Activated T-helper 2 cell treated with anti-CD3 and anti-CD28 coated beads, Interferon-gamma antibody, Interleukin-2, Interleukin-4, amounts not matched to agents 10 μg/mL and 5 μg/mL and 100 μg/mL, durations not matched to agents 14 hours and 24 hours and 36 hours (primary cell): ENCODE data around the gene ADCY9. TPM values are rescaled to one million over a fixed set of nuclear protein-coding genes. Genes with fewer than 3 reads are reported as not detected.
"Not testable (repeated sequence)": the region's sequence is repeated elsewhere in the genome, so short reads cannot be mapped to it uniquely, and the experiment has no call there.

Experiments used
- DNase-seq: peaks from one replicate; pipeline ENCODE4 v3.0.0; 2021; ENCODE audit warnings: low spot score
- H3K27ac Mint-ChIP-seq: one replicate; pipeline ENCODE4 v1.8.0; 2021; ENCODE audit warnings: mixed read lengths
- H3K27me3 Mint-ChIP-seq: one replicate; pipeline ENCODE4 v1.8.0; 2021; ENCODE audit warnings: low read depth, mixed read lengths
- H3K36me3 Mint-ChIP-seq: one replicate; pipeline ENCODE4 v1.8.0; 2021; ENCODE audit warnings: low read depth, mixed read lengths
- H3K4me1 Mint-ChIP-seq: one replicate; pipeline ENCODE4 v1.8.0; 2021; ENCODE audit warnings: low read depth, mixed read lengths
- H3K4me3 Mint-ChIP-seq: one replicate; pipeline ENCODE4 v1.8.0; 2021; ENCODE audit warnings: low read depth, mild to moderate bottlenecking, moderate library complexity, mixed read lengths
- H3K9me3 Mint-ChIP-seq: one replicate; pipeline ENCODE4 v1.8.0; 2021; ENCODE audit warnings: mixed read lengths
- intact Hi-C: fragments of 100-400 bp; cut with micrococcal nuclease; formaldehyde crosslinking; loops from one replicate; pipeline ENCODE4 v1.15.1; 2023
- total RNA-seq: library from RNA; stranded (reverse); gene quantifications from 2 replicates; pipeline ENCODE4 v1.2.3, GENCODE V29; 2022

The ADCY9 gene
- total RNA-seq, 1 donor from 2014 or later: 7.7 TPM

- DNase-seq: no peak
- H3K4me1 Mint-ChIP-seq: peaks cover 3% of the 10 kb centered on the region
- no peaks in the 10 kb centered on the region for H3K9me3 Mint-ChIP-seq
- H3K27me3 Mint-ChIP-seq: peaks cover 41% of the 10 kb centered on the region
- H3K4me3 Mint-ChIP-seq: no peak overlapping the region
- H3K36me3 Mint-ChIP-seq: no peaks in the 10 kb centered on the region
- intact Hi-C loops: no loop called here
- H3K27ac Mint-ChIP-seq: no peak overlapping the region
These were observed 161.8 kb downstream of the ADCY9 start for GRCh38 chr16:3954411-3954921.

DNA sequence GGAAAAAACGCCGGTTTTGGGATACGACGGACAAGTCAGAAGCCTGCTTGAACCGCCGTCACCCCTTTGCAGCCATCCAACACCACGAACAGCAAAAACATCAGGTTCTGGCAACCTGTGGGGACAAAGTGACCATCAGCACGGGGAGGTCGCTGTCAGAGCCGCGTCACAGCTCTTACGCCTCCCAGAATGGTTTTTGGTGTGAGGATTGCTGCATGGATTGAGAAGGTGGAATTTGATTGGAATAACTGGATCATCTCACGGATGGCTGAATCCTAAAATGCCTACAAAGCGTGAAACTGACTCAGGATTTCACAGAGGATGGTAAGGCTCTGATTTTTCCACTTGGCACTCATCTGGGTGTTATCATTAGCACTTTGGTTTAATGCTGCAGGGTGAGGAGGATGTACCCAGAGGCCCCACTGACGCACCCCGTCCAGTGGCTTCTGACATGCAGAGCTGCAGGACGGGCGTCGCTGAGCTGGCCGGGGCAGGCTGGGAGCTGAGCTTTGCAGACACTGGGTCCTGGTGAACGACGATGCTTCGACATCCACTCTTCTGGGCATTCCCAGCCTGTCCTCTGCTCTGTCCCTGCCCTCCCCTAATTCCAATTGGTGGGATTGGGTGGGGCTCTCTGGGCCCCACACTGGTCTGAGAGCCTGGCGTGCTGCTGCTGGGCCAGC, 162.4 kb downstream of the ADCY9 start:
- Mint-ChIP-seq H3K36me3 (no peaks in the 10 kb centered on the region), H3K4me1 (peaks cover 3% of the 10 kb centered on the region), H3K9me3 (no peaks in the 10 kb centered on the region), H3K27ac (no peak overlapping the region), H3K4me3 (no peak overlapping the region), H3K27me3 (peaks cover 39% of the 10 kb centered on the region)
- DNase-seq: no peak
- intact Hi-C loops: no loop called here

DNA sequence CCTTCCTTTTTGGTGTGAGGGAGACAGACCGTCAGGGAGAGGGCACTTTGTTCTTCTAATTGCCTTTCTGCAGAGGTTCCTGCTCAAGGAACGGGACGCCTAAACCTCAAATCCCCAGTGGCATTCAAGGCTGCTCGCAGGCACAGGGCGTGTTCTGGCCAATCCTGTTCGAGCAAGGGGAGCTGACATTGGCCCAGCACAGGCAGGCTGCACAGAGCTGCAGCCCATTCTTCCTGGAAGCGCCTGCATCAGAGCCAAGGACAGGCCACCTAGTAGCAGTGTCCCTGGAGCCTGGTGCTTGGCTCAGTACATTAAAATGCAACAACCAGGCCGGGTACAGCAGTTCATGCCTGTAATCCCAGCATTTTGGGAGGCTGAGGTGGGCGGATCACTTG, 163.5 kb downstream of the ADCY9 start:
- no peak overlapping the region for H3K27ac Mint-ChIP-seq
- H3K36me3 Mint-ChIP-seq: no peaks in the 10 kb centered on the region
- H3K4me1 Mint-ChIP-seq: peaks cover 3% of the 10 kb centered on the region
- H3K4me3 Mint-ChIP-seq: no peak overlapping the region
- intact Hi-C loops: no loop called here
- no peaks in the 10 kb centered on the region for H3K9me3 Mint-ChIP-seq
- peaks cover 38% of the 10 kb centered on the region for H3K27me3 Mint-ChIP-seq
- DNase-seq: no peak

DNA sequence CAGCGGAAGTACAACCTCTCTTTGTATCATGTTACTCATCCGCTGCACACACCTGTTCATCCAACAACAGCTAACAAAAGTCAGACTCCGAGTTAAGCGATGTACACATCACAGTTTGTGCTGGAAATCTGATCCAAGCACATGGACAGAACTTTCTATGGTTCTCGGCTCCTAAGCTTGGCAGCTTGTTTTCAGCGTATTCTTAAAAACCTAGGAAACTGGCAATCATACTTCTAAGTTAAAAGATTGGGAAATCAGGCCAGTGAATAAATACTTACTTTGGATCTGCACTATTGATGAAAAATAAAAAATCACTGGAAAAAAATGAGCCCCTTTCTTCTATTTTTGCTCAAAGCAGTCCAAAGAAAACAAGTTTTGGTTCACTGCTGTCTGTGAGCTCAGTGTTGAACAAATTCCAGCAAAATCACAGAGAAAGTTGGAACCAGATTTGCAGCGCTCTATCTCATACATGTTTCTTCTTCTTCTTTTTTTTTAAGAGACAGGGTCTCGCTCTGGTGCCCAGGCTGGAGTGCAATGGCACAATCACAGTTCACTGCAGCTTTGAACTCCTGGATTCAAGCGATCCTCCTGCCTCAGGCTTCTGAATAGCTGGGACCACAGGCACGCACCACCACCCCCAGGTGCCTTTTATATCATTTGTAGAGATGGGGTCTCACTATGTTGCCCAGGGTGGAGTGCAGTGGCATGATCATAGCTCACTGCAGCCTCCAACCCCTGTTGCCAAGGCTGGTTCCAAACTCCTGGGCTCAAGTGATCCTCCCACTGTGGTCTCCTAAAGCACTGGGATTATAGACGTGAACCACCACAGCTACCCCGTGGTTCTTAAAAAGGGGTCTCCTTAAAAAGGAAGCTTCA, 164.1 kb downstream of the ADCY9 start:
- Mint-ChIP-seq H3K4me3 (no peak overlapping the region), H3K36me3 (no peaks in the 10 kb centered on the region), H3K27me3 (peaks cover 36% of the 10 kb centered on the region), H3K4me1 (peaks cover 3% of the 10 kb centered on the region), H3K27ac (no peak overlapping the region), H3K9me3 (no peaks in the 10 kb centered on the region)
- DNase-seq: no peak
- intact Hi-C loops: no loop called here

- H3K4me3 Mint-ChIP-seq, intact Hi-C loops: not testable (repeated sequence)
These were observed 164.9 kb downstream of the ADCY9 start for GRCh38 chr16:3951380-3951779.

DNA sequence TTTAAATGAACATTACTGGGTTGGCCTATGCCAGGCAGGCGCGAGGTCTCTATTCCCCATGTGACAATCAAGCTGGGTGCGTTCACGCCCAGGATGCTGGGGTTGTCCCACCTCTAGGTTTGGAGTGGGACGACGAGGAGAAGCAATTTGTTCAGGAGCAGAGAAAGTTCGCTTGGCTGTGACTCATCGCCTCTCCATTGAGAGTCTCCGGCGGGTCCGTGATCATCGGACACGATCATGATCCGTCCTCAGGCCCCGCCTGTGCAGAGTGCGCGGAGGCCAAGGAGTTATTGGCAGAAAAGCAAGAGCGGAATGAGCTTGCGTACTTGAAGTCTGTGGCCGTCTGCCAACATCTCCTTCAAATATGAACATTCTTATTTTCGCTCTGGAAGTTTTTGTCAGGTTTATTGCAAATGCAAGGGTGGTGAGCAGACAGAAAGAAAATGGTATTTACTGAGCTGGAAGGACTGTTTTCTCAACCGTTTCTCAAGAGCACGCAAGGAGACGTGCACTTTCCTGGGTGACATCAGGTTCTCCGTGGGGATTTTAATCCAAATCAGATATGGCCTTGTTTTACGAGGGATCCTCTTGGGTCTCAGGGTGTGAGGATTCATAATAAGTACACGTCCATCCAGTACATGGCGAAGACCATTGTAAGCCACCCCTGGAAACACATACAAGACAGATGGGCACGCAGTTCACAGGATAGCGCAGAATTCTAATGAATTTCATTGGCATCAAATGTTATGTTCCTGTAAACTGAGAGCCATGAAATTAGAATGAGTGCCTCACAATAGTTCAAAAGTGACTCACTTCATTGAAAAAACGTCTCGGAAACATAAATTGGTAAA, 165.7 kb downstream of the ADCY9 start:
- peaks cover 3% of the 10 kb centered on the region for H3K4me1 Mint-ChIP-seq
- H3K27me3 Mint-ChIP-seq: peaks cover 28% of the 10 kb centered on the region
- no peak overlapping the region for H3K27ac Mint-ChIP-seq
- H3K36me3 Mint-ChIP-seq: no peaks in the 10 kb centered on the region
- no peaks in the 10 kb centered on the region for H3K9me3 Mint-ChIP-seq
- no peak for DNase-seq
- intact Hi-C loops: no loop called here
- H3K4me3 Mint-ChIP-seq: no peak overlapping the region

More at GRCh38 chr16:3951380-3951779, 164.9 kb downstream of the ADCY9 start:
- peaks cover 33% of the 10 kb centered on the region for H3K27me3 Mint-ChIP-seq
- not testable (repeated sequence) for H3K4me1 Mint-ChIP-seq, H3K9me3 Mint-ChIP-seq, DNase-seq, H3K27ac Mint-ChIP-seq, H3K36me3 Mint-ChIP-seq

DNA sequence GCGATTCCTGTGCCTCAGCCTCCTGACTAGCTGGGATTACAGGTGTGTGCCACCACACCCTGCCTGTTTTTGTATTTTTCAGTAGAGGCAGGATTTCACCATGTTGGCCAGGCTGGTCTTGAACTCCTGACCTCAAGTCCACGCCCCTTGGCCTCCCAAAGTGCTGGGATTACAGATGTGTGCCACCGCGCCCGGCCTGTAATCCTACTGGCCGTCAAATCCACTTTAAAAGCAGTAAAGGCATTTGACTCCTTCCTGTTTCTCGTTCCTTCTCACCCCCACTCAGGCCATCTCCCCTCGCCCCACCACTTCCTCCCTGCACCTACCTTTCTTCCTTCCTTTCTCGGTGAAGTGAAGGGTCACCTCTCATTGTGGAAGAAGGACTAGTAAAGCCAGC, 166.3 kb downstream of the ADCY9 start:
- Mint-ChIP-seq H3K9me3 (no peaks in the 10 kb centered on the region), H3K4me1 (peaks cover 3% of the 10 kb centered on the region), H3K4me3 (no peak overlapping the region), H3K27ac (no peak overlapping the region), H3K27me3 (peaks cover 23% of the 10 kb centered on the region), H3K36me3 (no peaks in the 10 kb centered on the region)
- intact Hi-C loops: no loop called here
- no peak for DNase-seq

DNA sequence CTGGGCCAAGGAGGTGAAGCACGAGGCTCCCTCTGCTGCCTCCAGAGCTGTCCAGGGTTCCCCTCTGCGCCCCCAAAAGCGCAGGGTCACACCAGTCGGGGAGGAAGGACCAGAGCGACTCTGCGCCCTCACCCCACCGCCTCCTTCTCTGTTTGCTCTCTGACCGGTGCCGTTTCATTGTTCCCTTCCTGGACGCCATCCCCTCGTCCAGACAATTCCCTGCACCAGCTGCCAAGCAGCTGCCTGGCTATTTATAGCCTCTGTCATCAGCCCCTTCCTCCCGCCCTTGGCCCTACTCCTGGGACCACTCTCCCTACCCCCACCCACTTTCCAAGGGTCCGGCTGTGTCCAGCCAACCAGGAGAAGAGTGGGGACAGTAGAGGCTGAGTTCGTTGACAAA, 167.0 kb downstream of the ADCY9 start:
- peaks cover 16% of the 10 kb centered on the region for H3K27me3 Mint-ChIP-seq
- H3K4me3 Mint-ChIP-seq: no peak overlapping the region
- DNase-seq: no peak
- no peaks in the 10 kb centered on the region for H3K36me3 Mint-ChIP-seq
- H3K4me1 Mint-ChIP-seq: peaks cover 2% of the 10 kb centered on the region
- no peak overlapping the region for H3K27ac Mint-ChIP-seq
- intact Hi-C loops: no loop called here
- H3K9me3 Mint-ChIP-seq: no peaks in the 10 kb centered on the region

DNA sequence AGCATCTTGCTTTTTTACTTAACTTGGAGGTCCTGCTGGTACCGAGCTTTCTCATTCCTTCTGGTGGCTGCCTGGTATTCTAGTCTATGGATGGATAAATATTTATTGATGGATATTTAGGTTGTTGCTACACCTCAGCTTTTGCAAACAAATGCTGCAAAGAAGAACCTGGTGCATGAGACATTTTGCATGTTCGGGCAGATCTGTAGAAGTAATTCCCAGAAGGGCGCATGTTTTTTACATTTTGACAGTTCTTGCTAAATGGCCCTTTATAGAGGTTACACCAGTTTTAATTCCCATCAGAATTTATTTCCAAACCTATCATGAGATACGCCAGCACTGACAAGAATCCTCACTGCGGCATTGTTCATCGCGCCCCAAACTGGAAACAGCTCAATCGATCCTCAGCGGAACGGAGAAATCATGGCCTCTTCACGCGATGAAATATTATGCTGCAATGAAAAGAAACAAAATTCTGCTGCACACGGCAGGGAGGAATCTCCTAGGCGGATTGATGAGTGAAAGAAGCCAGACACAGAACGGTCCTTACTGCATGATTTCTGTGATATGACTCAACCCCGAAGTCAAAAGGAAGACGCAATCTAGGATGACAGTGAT, 167.8 kb downstream of the ADCY9 start:
- H3K4me3 Mint-ChIP-seq: no peak overlapping the region
- no peak overlapping the region for H3K27ac Mint-ChIP-seq
- peaks cover 2% of the 10 kb centered on the region for H3K4me1 Mint-ChIP-seq
- no peaks in the 10 kb centered on the region for H3K36me3 Mint-ChIP-seq
- DNase-seq: no peak
- no peaks in the 10 kb centered on the region for H3K9me3 Mint-ChIP-seq
- intact Hi-C loops: no loop called here
- peaks cover 12% of the 10 kb centered on the region for H3K27me3 Mint-ChIP-seq

- DNase-seq: no peak
- Mint-ChIP-seq H3K36me3 (no peaks in the 10 kb centered on the region), H3K4me3 (no peak overlapping the region), H3K4me1 (peaks cover 2% of the 10 kb centered on the region), H3K27me3 (peaks cover 3% of the 10 kb centered on the region), H3K27ac (no peak overlapping the region), H3K9me3 (no peaks in the 10 kb centered on the region)
- intact Hi-C loops: no loop called here
These were observed 169.6 kb downstream of the ADCY9 start for GRCh38 chr16:3946604-3947180.

GRCh38 chr16:3945751-3946603, 170.3 kb downstream of the ADCY9 start:
- intact Hi-C loops: no loop called here
- no peak overlapping the region for H3K27ac Mint-ChIP-seq
- H3K4me3 Mint-ChIP-seq: no peak overlapping the region
- peaks cover 2% of the 10 kb centered on the region for H3K27me3 Mint-ChIP-seq
- H3K4me1 Mint-ChIP-seq: peaks cover 2% of the 10 kb centered on the region
- H3K36me3 Mint-ChIP-seq: no peaks in the 10 kb centered on the region
- no peaks in the 10 kb centered on the region for H3K9me3 Mint-ChIP-seq
- DNase-seq: no peak
